Measurements from ENCODE around the gene ZBTB48. TPM values are rescaled to one million over a fixed set of nuclear protein-coding genes. Genes with fewer than 3 reads are reported as not detected.

ZBTB48 gene
- polyA plus RNA-seq, 4 donors, result 24.1 to 35.8 (median 28.1) TPM

GRCh38 chr1:6572653-6573383, 7.0 kb upstream of the ZBTB48 start:
- DNase-seq (ENCODE audit: low read depth in 4 of 4, low spot score in 3 of 4), result no peak

GRCh38 chr1:6574025-6574620, 5.7 kb upstream of the ZBTB48 start:
- DNase-seq (ENCODE audit: low read depth in 4 of 4, low spot score in 3 of 4), result no peak

GRCh38 chr1:6574818-6575217, 5.0 kb upstream of the ZBTB48 start:
- DNase-seq (ENCODE audit: low read depth in 4 of 4, low spot score in 3 of 4), result no peak

- DNase-seq (ENCODE audit: low read depth in 4 of 4, low spot score in 3 of 4), result no peak
Observed at GRCh38 chr1:6577831-6578525, 1.8 kb upstream of the ZBTB48 start.

- no peak for DNase-seq (ENCODE audit: low read depth in 4 of 4, low spot score in 3 of 4)
Observed at GRCh38 chr1:6578624-6579373, 995 bp upstream of the ZBTB48 start.

- no peak for DNase-seq (ENCODE audit: low read depth in 4 of 4, low spot score in 3 of 4)
Observed at GRCh38 chr1:6580119-6580592, 362 bp downstream of the ZBTB48 start.

GRCh38 chr1:6580593-6581409, 1.0 kb downstream of the ZBTB48 start:
- no peak for DNase-seq (ENCODE audit: low read depth in 4 of 4, low spot score in 3 of 4)

- DNase-seq (ENCODE audit: low read depth in 4 of 4, low spot score in 3 of 4), result no peak
Observed at GRCh38 chr1:6581561-6582305, 1.9 kb downstream of the ZBTB48 start.

GRCh38 chr1:6582370-6582769, 2.6 kb downstream of the ZBTB48 start:
- DNase-seq (ENCODE audit: low read depth in 4 of 4, low spot score in 3 of 4), result no peak

- no peak for DNase-seq (ENCODE audit: low read depth in 4 of 4, low spot score in 3 of 4)
Observed at GRCh38 chr1:6584126-6585080, 4.6 kb downstream of the ZBTB48 start.

GRCh38 chr1:6585081-6585722, 5.4 kb downstream of the ZBTB48 start:
- DNase-seq (ENCODE audit: low read depth in 4 of 4, low spot score in 3 of 4), result no peak

- DNase-seq (ENCODE audit: low read depth in 4 of 4, low spot score in 3 of 4), result no peak
Observed at GRCh38 chr1:6585841-6586240, 6.0 kb downstream of the ZBTB48 start.

GRCh38 chr1:6586404-6586816, 6.6 kb downstream of the ZBTB48 start:
- DNase-seq (ENCODE audit: low read depth in 4 of 4, low spot score in 3 of 4), result no peak

GRCh38 chr1:6587261-6588005, 7.6 kb downstream of the ZBTB48 start:
- DNase-seq (ENCODE audit: low read depth in 4 of 4, low spot score in 3 of 4), result no peak

- DNase-seq (ENCODE audit: low read depth in 4 of 4, low spot score in 3 of 4), result no peak
Observed at GRCh38 chr1:6588128-6588892, 8.5 kb downstream of the ZBTB48 start.

- DNase-seq (ENCODE audit: low read depth in 4 of 4, low spot score in 3 of 4), result no peak
Observed at GRCh38 chr1:6588893-6589520, 9.2 kb downstream of the ZBTB48 start.

Measured in right renal pelvis (tissue), 4 donors.